H9 (cell line): ENCODE results near the gene KRT1. TPM values are rescaled to one million over a fixed set of nuclear protein-coding genes. Genes with fewer than 3 reads are reported as not detected.

Experiments
- DNase-seq: peaks from one replicate; pipeline ENCODE4 v3.0.0-alpha.2; 2017
- H2AFZ ChIP-seq: one replicate; pipeline ENCODE4 v1.6.1; 2013; ENCODE audit warnings: mild to moderate bottlenecking, low read length, control low read depth, moderate library complexity
- H2AK5ac ChIP-seq: 2 replicates; pipeline ENCODE4 v1.6.1; 2013; ENCODE audit warnings: low read length, control low read depth, mixed read lengths; ENCODE audit not compliant: insufficient read length
- H2BK120ac ChIP-seq: one replicate; pipeline ENCODE4 v1.6.1; 2013; ENCODE audit warnings: low read depth, mild to moderate bottlenecking, low read length, control low read depth, inconsistent platforms; ENCODE audit not compliant: poor library complexity, severe bottlenecking
- H2BK12ac ChIP-seq: 2 replicates; pipeline ENCODE4 v1.6.1; 2013; ENCODE audit warnings: low read length, control low read depth, mixed read lengths, low read depth; ENCODE audit not compliant: insufficient read length
- H2BK15ac ChIP-seq: 2 replicates; pipeline ENCODE4 v1.6.1; 2013; ENCODE audit warnings: low read depth, low read length, control low read depth
- H2BK20ac ChIP-seq: one replicate; pipeline ENCODE4 v1.6.1; 2013; ENCODE audit warnings: low read depth, mild to moderate bottlenecking, low read length, control low read depth, inconsistent platforms; ENCODE audit not compliant: poor library complexity, severe bottlenecking
- H2BK5ac ChIP-seq: 2 replicates; pipeline ENCODE4 v1.6.1; 2013; ENCODE audit warnings: low read length, control low read depth, mixed read lengths; ENCODE audit not compliant: insufficient read length
- H3K14ac ChIP-seq: 2 replicates; pipeline ENCODE4 v1.6.1; 2013; ENCODE audit warnings: low read length, control low read depth; ENCODE audit not compliant: insufficient read depth
- H3K18ac ChIP-seq: 2 replicates; pipeline ENCODE4 v1.6.1; 2013; ENCODE audit warnings: low read depth, mild to moderate bottlenecking, mixed read lengths, low read length, control low read depth; ENCODE audit not compliant: insufficient read length
- H3K23ac ChIP-seq: 2 replicates; pipeline ENCODE4 v1.6.1; 2013; ENCODE audit warnings: low read length, control low read depth, mixed read lengths, low read depth; ENCODE audit not compliant: insufficient read length
- H3K23me2 ChIP-seq: 2 replicates; pipeline ENCODE4 v1.6.1; 2013; ENCODE audit warnings: low read depth, mild to moderate bottlenecking, mixed read lengths, low read length, control low read depth; ENCODE audit not compliant: insufficient read length, poor library complexity, severe bottlenecking
- H3K27ac ChIP-seq: 2 replicates; pipeline ENCODE4 v1.5.1; 2013; ENCODE audit warnings: low read length, control low read depth, mixed read lengths, low read depth; ENCODE audit not compliant: insufficient read length
- H3K27me3 ChIP-seq: 2 replicates; pipeline ENCODE4 v1.6.1; 2013; ENCODE audit warnings: low read length, control low read depth, inconsistent platforms; ENCODE audit not compliant: insufficient read depth
- H3K4ac ChIP-seq: 2 replicates; pipeline ENCODE4 v1.6.1; 2013; ENCODE audit warnings: low read depth, mild to moderate bottlenecking, control low read depth, inconsistent platforms, low read length, moderate library complexity
- H3K4me1 ChIP-seq: 2 replicates; pipeline ENCODE4 v1.6.1; 2013; ENCODE audit warnings: low read length, control low read depth, inconsistent platforms; ENCODE audit not compliant: insufficient read depth
- H3K4me2 ChIP-seq: 2 replicates; pipeline ENCODE4 v1.6.1; 2013; ENCODE audit warnings: low read length, control low read depth, mixed read lengths; ENCODE audit not compliant: insufficient read length, insufficient read depth
- H3K56ac ChIP-seq: 2 replicates; pipeline ENCODE4 v1.6.1; 2013; ENCODE audit warnings: low read depth, mild to moderate bottlenecking, mixed read lengths, low read length, control low read depth; ENCODE audit not compliant: insufficient read length
- H3K79me1 ChIP-seq: 2 replicates; pipeline ENCODE4 v1.6.1; 2013; ENCODE audit warnings: low read depth, mild to moderate bottlenecking, moderate library complexity, low read length, control low read depth, inconsistent platforms; ENCODE audit not compliant: insufficient read depth, poor library complexity, severe bottlenecking
- H3K79me2 ChIP-seq: 2 replicates; pipeline ENCODE4 v1.6.1; 2013; ENCODE audit warnings: low read length, control low read depth, inconsistent platforms; ENCODE audit not compliant: insufficient read depth
- H3K9ac ChIP-seq: 2 replicates; pipeline ENCODE4 v1.6.1; 2013; ENCODE audit warnings: low read length, control low read depth, mixed read lengths; ENCODE audit not compliant: insufficient read length; ENCODE audit errors: extremely low read depth
- H3K9me3 ChIP-seq: one replicate; pipeline ENCODE4 v1.6.1; 2013; ENCODE audit warnings: low read depth, low read length, inconsistent platforms; ENCODE audit not compliant: control insufficient read depth
- H3T11ph ChIP-seq: one replicate; pipeline ENCODE4 v1.6.1; 2013; ENCODE audit warnings: mild to moderate bottlenecking, low read length, control low read depth, inconsistent platforms
- H4K20me1 ChIP-seq: one replicate; pipeline ENCODE4 v1.6.1; 2013; ENCODE audit not compliant: control insufficient read depth, insufficient read length, insufficient read depth
- H4K5ac ChIP-seq: 2 replicates; pipeline ENCODE4 v1.6.1; 2013; ENCODE audit warnings: low read depth, mild to moderate bottlenecking, mixed read lengths, low read length, control low read depth; ENCODE audit not compliant: insufficient read length
- H4K8ac ChIP-seq: replicated peaks from 2 replicates; pipeline ENCODE4 v1.6.1; 2013; ENCODE audit warnings: low read length, control low read depth, mixed read lengths, low read depth; ENCODE audit not compliant: insufficient read length
- H4K91ac ChIP-seq: 2 replicates; pipeline ENCODE4 v1.6.1; 2013; ENCODE audit warnings: low read depth, mild to moderate bottlenecking, moderate library complexity, mixed read lengths, low read length, control low read depth; ENCODE audit not compliant: insufficient read length
- H3K27ac Mint-ChIP-seq, 3 experiments: 2 replicates in 2 of 3; 3 replicates in 1 of 3; pipeline ENCODE4 v1.8.0; 2020 to 2021; ENCODE audit warnings: mixed read lengths in 3 of 3, mild to moderate bottlenecking in 1 of 3, moderate library complexity in 1 of 3
- H3K27me3 Mint-ChIP-seq: 2 replicates; pipeline ENCODE4 v1.8.0; 2021; ENCODE audit warnings: low read depth, mild to moderate bottlenecking, moderate library complexity, mixed read lengths
- H3K36me3 Mint-ChIP-seq, 3 experiments: 2 replicates in 2 of 3; 3 replicates in 1 of 3; pipeline ENCODE4 v1.8.0; 2020 to 2021; ENCODE audit warnings: low read depth in 3 of 3, mixed read lengths in 3 of 3; ENCODE audit not compliant: insufficient read depth in 1 of 3
- H3K4me1 Mint-ChIP-seq, 2 experiments: 2 replicates each; pipeline ENCODE4 v1.8.0; 2020; ENCODE audit warnings: mixed read lengths in 2 of 2
- H3K4me3 Mint-ChIP-seq, 2 experiments: 2 replicates in 1 of 2; 3 replicates in 1 of 2; pipeline ENCODE4 v1.8.0; 2020 to 2021; ENCODE audit warnings: mild to moderate bottlenecking in 2 of 2, mixed read lengths in 2 of 2, moderate library complexity in 1 of 2
- H3K9me3 Mint-ChIP-seq, 2 experiments: 2 replicates in 1 of 2; 3 replicates in 1 of 2; pipeline ENCODE4 v1.8.0; 2020; ENCODE audit warnings: mild to moderate bottlenecking in 2 of 2, mixed read lengths in 2 of 2, moderate library complexity in 1 of 2
- CTCF ChIP-seq: fragments of 200-600 bp; sonication (generic); conservative IDR thresholded peaks from 3 replicates; pipeline ENCODE4 v1.8.0; 2021; ENCODE audit warnings: antibody characterized with exemption, mild to moderate bottlenecking
- WGBS: extraction: QIAGEN DNeasy Blood & Tissue Kit; methylation state at CpG from one replicate; pipeline ENCODE4 v1.1.7; 2013; ENCODE audit warnings: missing lambda C conversion rate, low lambda C conversion rate, mixed read lengths; ENCODE audit not compliant: insufficient read length; ENCODE audit errors: extremely low coverage; 5-methylcytosine and 5-hydroxymethylcytosine counted together
- total RNA-seq: library from RNA; stranded (reverse); gene quantifications from 2 replicates; pipeline ENCODE4 v1.2.1, GENCODE V29; 2021

Gene KRT1
- total RNA-seq, 1 experiment from 2014 or later = not detected

- no CpG with 5 or more reads among the region's 8 CpGs for WGBS
- Histone ChIP-seq H3K4me2 (no peak overlapping the region), H3K79me1 (no peaks in the 10 kb centered on the region), H3K27me3 (no peaks in the 10 kb centered on the region; the same call in 1 of the 2 replicates), H4K5ac (no peak overlapping the region), H2BK12ac (no peak overlapping the region), H3K4ac (no peak overlapping the region), H2BK120ac (no peak overlapping the region), H2AK5ac (no peak overlapping the region), H2BK5ac (no peak overlapping the region), H4K91ac (no peak overlapping the region), H3K23me2 (peaks cover 9% of the 10 kb centered on the region), H2AFZ (no peak overlapping the region), H3K18ac (no peak overlapping the region), H4K20me1 (peaks cover 2% of the 10 kb centered on the region), H3T11ph (no peak overlapping the region), H3K9me3 (no peaks in the 10 kb centered on the region), H4K8ac (no peak overlapping the region), H3K9ac (no peak overlapping the region), H3K79me2 (no peaks in the 10 kb centered on the region), H2BK20ac (no peak overlapping the region), H3K4me1 (peaks cover 3% of the 10 kb centered on the region; the same call in 1 of the 2 replicates), H3K56ac (no peak overlapping the region), H3K27ac (no peak overlapping the region), H3K14ac (no peak overlapping the region), H3K23ac (no peak overlapping the region), H2BK15ac (no peak overlapping the region)
- no peak overlapping the region for H3K4me3 Mint-ChIP-seq
- peak; percentile 87 for DNase-seq
- no peak overlapping the region for H3K27ac Mint-ChIP-seq
- H3K36me3 Mint-ChIP-seq = no peaks in the 10 kb centered on the region
- no peaks in the 10 kb centered on the region for H3K9me3 Mint-ChIP-seq
- peaks cover 64% of the 10 kb centered on the region for H3K27me3 Mint-ChIP-seq
- H3K4me1 Mint-ChIP-seq = peaks cover 10 to 16% of the 10 kb centered on the region in 2 experiments
- peak; percentile 65 for TF ChIP-seq CTCF
Observed at GRCh38 chr12:52692254-52692653, 12.0 kb upstream of the KRT1 start.
